NCI-H146 treated with DMSO at 0.1 percent for 48 hours (cell line): ENCODE results near the gene SP4.

ENCODE experiments used
- DNase-seq: peaks from one replicate; lab custom pipeline; 2025; ENCODE audit not compliant: unreplicated experiment; lab: John Stamatoyannopoulos, UW

The SP4 gene

GRCh38 chr7:21427871-21428658, at the start of gene SP4:
Gene SP4, plus strand, starts transcription at chr7:21428083. Its CDS starts 169 bp downstream, at chr7:21428252.
- peak; percentile 98 for DNase-seq

GRCh38 chr7:21383227-21384220, 44.4 kb upstream of the SP4 start:
- DNase-seq = no peak

GRCh38 chr7:21393937-21394336, 33.9 kb upstream of the SP4 start:
- no peak for DNase-seq

- no peak for DNase-seq
Observed at GRCh38 chr7:21401944-21402343, 25.9 kb upstream of the SP4 start.

- DNase-seq = no peak
Observed at GRCh38 chr7:21407796-21408480, 19.9 kb upstream of the SP4 start.

GRCh38 chr7:21408481-21408820, 19.4 kb upstream of the SP4 start:
- DNase-seq = no peak

- DNase-seq = no peak
Observed at GRCh38 chr7:21412410-21412851, 15.5 kb upstream of the SP4 start.

- no peak for DNase-seq
Observed at GRCh38 chr7:21412957-21413356, 14.9 kb upstream of the SP4 start.

- DNase-seq = no peak
Observed at GRCh38 chr7:21413502-21413901, 14.4 kb upstream of the SP4 start.

- DNase-seq = no peak
Observed at GRCh38 chr7:21414795-21415393, 13.0 kb upstream of the SP4 start.

- DNase-seq = no peak
Observed at GRCh38 chr7:21417647-21418046, 10.2 kb upstream of the SP4 start.

- no peak for DNase-seq
Observed at GRCh38 chr7:21422751-21423150, 5.1 kb upstream of the SP4 start.

- DNase-seq = no peak
Observed at GRCh38 chr7:21425290-21425689, 2.6 kb upstream of the SP4 start.

- DNase-seq = peak; percentile 78
Observed at GRCh38 chr7:21426286-21427181, 1.3 kb upstream of the SP4 start.

- DNase-seq = peak; percentile 98
Observed at GRCh38 chr7:21427182-21427870, 557 bp upstream of the SP4 start.

GRCh38 chr7:21428659-21428941, 717 bp downstream of the SP4 start:
- no peak for DNase-seq

GRCh38 chr7:21429021-21429420, 1.1 kb downstream of the SP4 start:
- no peak for DNase-seq

- no peak for DNase-seq
Observed at GRCh38 chr7:21429786-21430574, 2.1 kb downstream of the SP4 start.

- peak; percentile 27 for DNase-seq
Observed at GRCh38 chr7:21430575-21430954, 2.7 kb downstream of the SP4 start.
